GM23338 (cell line): ENCODE measurements around the gene OR14I1. TPM values are rescaled to one million over a fixed set of nuclear protein-coding genes. Genes with fewer than 3 reads are reported as not detected.

Source experiments
- ATAC-seq: fragments of 200-7000 bp; cut with Tn5 transposase; 3 replicates; pipeline ENCODE4 v1.9.1; 2020
- DNase-seq: peaks from one replicate; pipeline ENCODE4 v3.0.0-alpha.2; 2015; ENCODE audit warnings: low spot score
- H2AFZ ChIP-seq: fragments of 200-600 bp; sonication (generic); 2 replicates; pipeline ENCODE4 v1.8.0; 2016; ENCODE audit warnings: antibody characterized with exemption, mild to moderate bottlenecking, moderate library complexity
- H3F3A ChIP-seq: fragments of 200-600 bp; sonication (generic); replicated peaks from 2 replicates; pipeline ENCODE4 v1.8.0; 2017; ENCODE audit warnings: antibody characterized with exemption, mixed run types, low read depth
- H3K27ac ChIP-seq: fragments of 200-600 bp; sonication (generic); 2 replicates; pipeline ENCODE4 v1.6.1; 2016; ENCODE audit warnings: low read depth
- H3K27me3 ChIP-seq: fragments of 200-600 bp; sonication (generic); 2 replicates; pipeline ENCODE4 v1.8.0; 2016; ENCODE audit warnings: mild to moderate bottlenecking, mixed run types, moderate library complexity; ENCODE audit not compliant: insufficient read depth
- H3K36me3 ChIP-seq: fragments of 200-600 bp; sonication (generic); 2 replicates; pipeline ENCODE4 v1.8.0; 2016; ENCODE audit warnings: mild to moderate bottlenecking; ENCODE audit not compliant: insufficient read depth
- H3K4me1 ChIP-seq: fragments of 200-600 bp; sonication (generic); 2 replicates; pipeline ENCODE4 v1.8.0; 2016; ENCODE audit warnings: mild to moderate bottlenecking, moderate library complexity; ENCODE audit not compliant: insufficient read depth
- H3K4me2 ChIP-seq: fragments of 200-600 bp; sonication (generic); 2 replicates; pipeline ENCODE4 v1.7.1; 2017; ENCODE audit warnings: mixed run types
- H3K4me3 ChIP-seq: fragments of 200-600 bp; sonication (generic); 2 replicates; pipeline ENCODE4 v1.6.1; 2016; ENCODE audit warnings: mixed run types
- H3K79me2 ChIP-seq: fragments of 200-600 bp; sonication (generic); replicated peaks from 2 replicates; pipeline ENCODE4 v1.8.0; 2017; ENCODE audit warnings: mild to moderate bottlenecking; ENCODE audit not compliant: insufficient read depth
- H3K9me2 ChIP-seq: fragments of 200-600 bp; sonication (generic); 2 replicates; pipeline ENCODE4 v1.8.0; 2017; ENCODE audit not compliant: insufficient read depth
- H4K20me1 ChIP-seq: fragments of 200-600 bp; sonication (generic); replicated peaks from 2 replicates; pipeline ENCODE4 v1.8.0; 2017; ENCODE audit warnings: mild to moderate bottlenecking; ENCODE audit not compliant: insufficient read depth
- H3K27ac Mint-ChIP-seq: 2 replicates; pipeline ENCODE4 v1.8.0; 2020; ENCODE audit warnings: inconsistent platforms, mild to moderate bottlenecking, moderate library complexity, mixed read lengths
- H3K27me3 Mint-ChIP-seq: 3 replicates; pipeline ENCODE4 v1.8.0; 2022; ENCODE audit warnings: low read depth, mild to moderate bottlenecking, moderate library complexity, mixed read lengths, inconsistent platforms; ENCODE audit not compliant: insufficient read depth, poor library complexity
- H3K36me3 Mint-ChIP-seq: 3 replicates; pipeline ENCODE4 v1.8.0; 2021; ENCODE audit warnings: low read depth, mild to moderate bottlenecking, inconsistent platforms, moderate library complexity, mixed read lengths
- H3K4me1 Mint-ChIP-seq: 3 replicates; pipeline ENCODE4 v1.8.0; 2020; ENCODE audit warnings: mild to moderate bottlenecking, inconsistent platforms, mixed read lengths
- H3K4me3 Mint-ChIP-seq: 3 replicates; pipeline ENCODE4 v1.8.0; 2021; ENCODE audit warnings: moderate library complexity, mild to moderate bottlenecking, inconsistent platforms, mixed read lengths
- H3K9me3 Mint-ChIP-seq: 3 replicates; pipeline ENCODE4 v1.8.0; 2020; ENCODE audit warnings: moderate library complexity, mild to moderate bottlenecking, inconsistent platforms, mixed read lengths
- CREB1 ChIP-seq: fragments of 250-450 bp; sonication (Bioruptor Pico); IDR thresholded peaks from 2 replicates; pipeline ENCODE4 v1.5.0; 2020; ENCODE audit warnings: low read depth, mild to moderate bottlenecking, moderate library complexity
- ETS1 ChIP-seq: IDR thresholded peaks from 2 replicates; pipeline ENCODE4 v1.6.1; 2016; ENCODE audit warnings: antibody characterized with exemption
- EZH2 ChIP-seq: fragments of 200-600 bp; sonication (generic); IDR thresholded peaks from one replicate; pipeline ENCODE4 v1.8.0; 2017; ENCODE audit warnings: antibody characterized with exemption, mild to moderate bottlenecking, low read depth; ENCODE audit not compliant: unreplicated experiment
- EZH2phosphoT487 ChIP-seq: fragments of 200-600 bp; sonication (generic); IDR thresholded peaks from one replicate; pipeline ENCODE4 v1.8.1; 2018; ENCODE audit warnings: antibody characterized with exemption; ENCODE audit not compliant: unreplicated experiment
- JUNB ChIP-seq: IDR thresholded peaks from one replicate; pipeline ENCODE4 v1.6.1; 2016; ENCODE audit warnings: antibody characterized with exemption; ENCODE audit not compliant: unreplicated experiment
- NANOG ChIP-seq: IDR thresholded peaks from 2 replicates; pipeline ENCODE4 v1.6.1; 2016; ENCODE audit warnings: antibody characterized with exemption, borderline replicate concordance
- REST ChIP-seq: IDR thresholded peaks from one replicate; pipeline ENCODE4 v1.6.1; 2018; ENCODE audit warnings: antibody characterized with exemption; ENCODE audit not compliant: unreplicated experiment
- STAT1 ChIP-seq: IDR thresholded peaks from one replicate; pipeline ENCODE4 v1.6.1; 2016; ENCODE audit warnings: antibody characterized with exemption; ENCODE audit not compliant: unreplicated experiment
- ZNF114 ChIP-seq: fragments of 250-450 bp; sonication (Bioruptor Pico); IDR thresholded peaks from 2 replicates; pipeline ENCODE4 v1.5.0; 2020; ENCODE audit warnings: mild to moderate bottlenecking, moderate library complexity
- polyA plus RNA-seq: library from polyadenylated mRNA; unstranded; fragments of >200 nt; fragmentation: Nextera tagmentation; extraction: Ambion mirVana; gene quantifications from 2 replicates; pipeline ENCODE4 v1.2.1, GENCODE V29; 2016
- total RNA-seq: library from RNA; depleted of rRNA; stranded (reverse); fragments of >200 nt; shearing (Covaris generic); gene quantifications from 2 replicates; pipeline ENCODE4 v1.2.3, GENCODE V29; 2014

The OR14I1 gene
- total and polyA plus RNA-seq, 2 experiments from 2014 or later, result not detected

GRCh38 chr1:248751142-248751541 is 48.6 kb upstream of the OR14I1 start (continued):
- TF ChIP-seq ETS1 (no peak), JUNB (no peak), EZH2phosphoT487 (no peak), EZH2 (no peak)

GRCh38 chr1:248750496-248750895 is 47.9 kb upstream of the OR14I1 start:
- peaks cover 23% of the 10 kb centered on the region for H3K9me3 Mint-ChIP-seq
- no peaks in the 10 kb centered on the region for H3K9me2 ChIP-seq
- H3K4me3 ChIP-seq, result no peak overlapping the region
- H3K36me3 ChIP-seq, result no peaks in the 10 kb centered on the region
- H3K4me2 ChIP-seq, result no peak overlapping the region
- no peak overlapping the region for H3K27ac Mint-ChIP-seq
- peaks cover 18% of the 10 kb centered on the region for H3K36me3 Mint-ChIP-seq
- peaks cover 3% of the 10 kb centered on the region for H3K27me3 Mint-ChIP-seq
- H3K4me1 Mint-ChIP-seq, result no peaks in the 10 kb centered on the region
- H4K20me1 ChIP-seq, result no peaks in the 10 kb centered on the region
- H3F3A ChIP-seq, result peaks cover 13% of the 10 kb centered on the region; the same call in 1 of the 2 replicates
- no peaks in the 10 kb centered on the region for H3K27me3 ChIP-seq
- no peak for TF ChIP-seq EZH2phosphoT487
- DNase-seq (no peak), ATAC-seq (no peak)
- H2AFZ ChIP-seq, result no peak overlapping the region
- H3K4me3 Mint-ChIP-seq, result no peak overlapping the region
- no peaks in the 10 kb centered on the region for H3K4me1 ChIP-seq
- H3K27ac ChIP-seq, result no peak overlapping the region
- H3K79me2 ChIP-seq, result no peaks in the 10 kb centered on the region

GRCh38 chr1:248748211-248748610 is 45.6 kb upstream of the OR14I1 start:
- DNase-seq (no peak), ATAC-seq (no peak)
- no peak overlapping the region for H3K27ac Mint-ChIP-seq
- peaks cover 15% of the 10 kb centered on the region for H3K36me3 Mint-ChIP-seq
- H4K20me1 ChIP-seq, result no peaks in the 10 kb centered on the region
- no peaks in the 10 kb centered on the region for H3K4me1 Mint-ChIP-seq
- H3K36me3 ChIP-seq, result no peaks in the 10 kb centered on the region
- peaks cover 46% of the 10 kb centered on the region for H3K9me3 Mint-ChIP-seq
- no peak overlapping the region for H3K4me3 ChIP-seq
- no peak overlapping the region for H3K4me2 ChIP-seq
- H3K27me3 Mint-ChIP-seq, result peaks cover 3% of the 10 kb centered on the region
- no peaks in the 10 kb centered on the region for H3K79me2 ChIP-seq
- no peak overlapping the region for H2AFZ ChIP-seq
- H3K4me3 Mint-ChIP-seq, result no peak overlapping the region
- no peaks in the 10 kb centered on the region for H3K4me1 ChIP-seq
- H3K27me3 ChIP-seq, result no peaks in the 10 kb centered on the region
- H3F3A ChIP-seq, result peaks cover 2% of the 10 kb centered on the region; the same call in 1 of the 2 replicates
- H3K27ac ChIP-seq, result no peak overlapping the region
- no peaks in the 10 kb centered on the region for H3K9me2 ChIP-seq
- TF ChIP-seq NANOG (no peak), EZH2phosphoT487 (no peak), EZH2 (no peak), ETS1 (no peak), CREB1 (CRISPR knock-in tag) (no peak), REST (no peak), ZNF114 (CRISPR knock-in tag) (no peak), JUNB (no peak), STAT1 (no peak)
